Endothelial cell of umbilical vein (primary cell): ENCODE measurements around the gene COL19A1. TPM values are rescaled to one million over a fixed set of nuclear protein-coding genes. Genes with fewer than 3 reads are reported as not detected.

Source experiments
- BruUV-seq: library from RNA; stranded (reverse); fragments of 400-500 nt; replicated peaks from 2 replicates; lab custom pipeline; 2021; lab: Mats Ljungman, UMichigan
- CTCF ChIA-PET: fragments of 300-600, 350-600 bp; sonication (Branson Sonifier 250); formaldehyde crosslinking; loops from one replicate; lab custom pipeline; 2021; ENCODE audit warnings: antibody characterized with exemption, inconsistent platforms; lab: Charles Lee
- POLR2A ChIA-PET: fragments of 300-600, 350-600 bp; sonication (Branson Sonifier 250); formaldehyde crosslinking; loops from one replicate; lab custom pipeline; 2021; ENCODE audit warnings: antibody characterized with exemption, inconsistent platforms; lab: Charles Lee
- DNase-seq: peaks from one replicate; pipeline ENCODE4 v3.0.0-alpha.2; 2011; ENCODE audit warnings: low read depth, low spot score
- FAIRE-seq: peaks from 2 replicates; lab custom pipeline; 2011; peaks lifted over from hg19 to GRCh38; lab: Jason Lieb, UNC
- H2AFZ ChIP-seq: 2 replicates; pipeline ENCODE4 v1.6.0; 2012; ENCODE audit warnings: low read depth, low read length, control low read depth, inconsistent platforms
- H3K27ac ChIP-seq: 2 replicates; pipeline ENCODE4 v1.5.1; 2011; ENCODE audit warnings: low read depth, mild to moderate bottlenecking, control low read depth, low read length, moderate library complexity; ENCODE audit not compliant: insufficient read depth
- H3K27me3 ChIP-seq, 2 experiments: 2 replicates each; pipeline versions ENCODE4 v1.6.0 to v1.6.1; 2011; ENCODE audit warnings: low read length in 2 of 2, mixed read lengths in 1 of 2; ENCODE audit not compliant: control insufficient read depth in 2 of 2, insufficient read depth in 2 of 2
- H3K36me3 ChIP-seq, 2 experiments: 2 replicates in 1 of 2; 3 replicates in 1 of 2; pipeline ENCODE4 v1.5.1; 2011; ENCODE audit warnings: low read length in 2 of 2, mild to moderate bottlenecking in 1 of 2, moderate library complexity in 1 of 2; ENCODE audit not compliant: control insufficient read depth in 2 of 2, insufficient read depth in 2 of 2; ENCODE audit errors: extremely low read depth in 1 of 2
- H3K4me1 ChIP-seq: 3 replicates; pipeline ENCODE4 v1.5.1; 2011; ENCODE audit warnings: mild to moderate bottlenecking, low read length; ENCODE audit not compliant: control insufficient read depth, insufficient read depth; ENCODE audit errors: extremely low read depth
- H3K4me2 ChIP-seq: 2 replicates; pipeline ENCODE4 v1.6.1; 2011; ENCODE audit warnings: low read length, control low read depth, mixed read lengths; ENCODE audit not compliant: insufficient read depth
- H3K4me3 ChIP-seq, 3 experiments: fragments of 200-600 bp in 1 of 3; sonication (generic), shearing (Covaris generic) in 1 of 3; replicated peaks in 1 of 3; 2 replicates each; pipeline ENCODE4 v1.5.1; 2011 to 2016; ENCODE audit warnings: control low read depth in 3 of 3, low read length in 3 of 3, mild to moderate bottlenecking in 2 of 3, inconsistent platforms in 1 of 3, low read depth in 1 of 3, moderate library complexity in 1 of 3; ENCODE audit not compliant: insufficient read depth in 1 of 3
- H3K79me2 ChIP-seq: 2 replicates; pipeline ENCODE4 v1.6.0; 2012; ENCODE audit warnings: low read length, inconsistent platforms; ENCODE audit not compliant: control insufficient read depth, insufficient read depth
- H3K9ac ChIP-seq: replicated peaks from 2 replicates; pipeline ENCODE3; 2011; ENCODE audit warnings: low read length, control low read depth; ENCODE audit not compliant: insufficient read depth; ENCODE audit errors: extremely low read depth
- H3K9me1 ChIP-seq: replicated peaks from 3 replicates; pipeline ENCODE4 v1.6.0; 2011; ENCODE audit warnings: mild to moderate bottlenecking, low read length; ENCODE audit not compliant: control insufficient read depth, insufficient read depth; ENCODE audit errors: extremely low read depth
- H3K9me3 ChIP-seq: replicated peaks from 2 replicates; pipeline ENCODE4 v1.5.1; 2012; ENCODE audit warnings: low read length, inconsistent platforms; ENCODE audit not compliant: control insufficient read depth, insufficient read depth
- H4K20me1 ChIP-seq: replicated peaks from 2 replicates; pipeline ENCODE3; 2011; ENCODE audit warnings: mild to moderate bottlenecking, low read length; ENCODE audit not compliant: control insufficient read depth, insufficient read depth; ENCODE audit errors: extremely low read depth
- EZH2 ChIP-seq: IDR thresholded peaks from 2 replicates; pipeline ENCODE4 v1.6.1; 2012; ENCODE audit warnings: borderline replicate concordance, low read depth, mild to moderate bottlenecking, moderate library complexity, low read length, inconsistent platforms; ENCODE audit not compliant: severe bottlenecking
- FOS ChIP-seq: IDR thresholded peaks from 2 replicates; pipeline ENCODE4 v1.6.1; 2011; ENCODE audit warnings: mild to moderate bottlenecking, low read length, moderate library complexity, borderline replicate concordance; ENCODE audit not compliant: insufficient read depth
- GATA2 ChIP-seq: IDR thresholded peaks from 2 replicates; pipeline ENCODE4 v1.7.0; 2011; ENCODE audit warnings: low read depth, mild to moderate bottlenecking, moderate library complexity, mixed read lengths, low read length; ENCODE audit not compliant: insufficient read length, insufficient read depth
- JUN ChIP-seq: IDR thresholded peaks from 2 replicates; pipeline ENCODE4 v1.6.1; 2011; ENCODE audit warnings: borderline replicate concordance, low read depth; ENCODE audit not compliant: insufficient read length, insufficient read depth
- MAX ChIP-seq: IDR thresholded peaks from 2 replicates; pipeline ENCODE4 v1.6.1; 2011; ENCODE audit not compliant: insufficient read depth, insufficient read length
- MYC ChIP-seq: IDR thresholded peaks from one replicate; pipeline ENCODE4 v1.6.1; 2011; ENCODE audit warnings: mild to moderate bottlenecking, low read depth, low read length
- POLR2A ChIP-seq: IDR thresholded peaks from 2 replicates; pipeline ENCODE4 v1.6.1; 2012; ENCODE audit warnings: low read depth, mild to moderate bottlenecking, control low read depth, low read length
- POLR2AphosphoS5 ChIP-seq: IDR thresholded peaks from 2 replicates; pipeline ENCODE4 v1.6.1; 2012; ENCODE audit warnings: low read depth, mild to moderate bottlenecking, control low read depth, low read length, moderate library complexity; ENCODE audit not compliant: insufficient read depth
- dilution Hi-C: fragments of 300-500 bp; cut with MboI; formaldehyde crosslinking; loops from one replicate; pipeline ENCODE4 v1.15.0; 2019; ENCODE audit warnings: low sequenced_read_pairs; ENCODE audit not compliant: extremely low pct_ligation_motif_present
- intact Hi-C: fragments of 100-400 bp; cut with micrococcal nuclease; formaldehyde crosslinking; loops from one replicate; pipeline ENCODE4 v1.10.0; 2022
- polyA plus RNA-seq, 4 experiments: library from polyadenylated mRNA; depleted of rRNA in 3 of 4; stranded (reverse) in 3 of 4; unstranded in 1 of 4; fragments of >200 nt; gene quantifications; 2 replicates each; pipeline versions ENCODE4 v1.2.1 to v1.2.3, GENCODE V29; 2011 to 2012; ENCODE audit warnings: missing spikeins in 1 of 4
- total RNA-seq: library from RNA; stranded (reverse); gene quantifications from 2 replicates; pipeline ENCODE4 v1.2.3, GENCODE V29; 2021
- TF ChIP-seq, protein P1 (sequence below), 2 donors: IDR thresholded peaks; 1 replicate in 1 of 2; 2 replicates in 1 of 2; pipeline ENCODE4 v1.5.1; 2011; ENCODE audit warnings: low read length in 2 of 2, mild to moderate bottlenecking in 2 of 2, moderate library complexity in 2 of 2, control low read depth in 1 of 2, inconsistent platforms in 1 of 2, low read depth in 1 of 2; ENCODE audit not compliant: insufficient read depth in 1 of 2; ENCODE audit errors: extremely low read depth in 1 of 2

Gene COL19A1
- total and polyA plus RNA-seq, 2 donors (not counting 3 experiments of a cell fraction or from before 2014, with no cell fraction given): not detected

DNA sequence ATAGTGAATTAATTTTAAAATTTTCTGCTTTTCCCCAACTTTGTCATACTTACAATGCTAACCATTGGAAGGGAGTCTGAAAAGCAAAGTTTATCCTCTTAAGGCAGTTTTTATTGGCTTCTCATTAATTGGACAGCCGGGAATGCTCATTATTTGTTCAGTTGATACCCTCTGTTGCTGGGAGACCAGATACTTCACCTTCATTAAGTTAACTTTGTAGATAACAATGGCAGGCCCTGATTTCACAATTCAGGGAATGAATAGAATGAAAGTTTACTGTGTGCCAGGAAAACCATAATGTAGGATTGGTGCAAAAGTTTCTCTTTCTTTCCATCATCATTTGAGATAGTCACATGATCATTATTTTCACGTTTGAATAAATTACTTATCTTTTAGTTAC is 49.0 kb downstream of the COL19A1 start:
- DNase-seq: no peak
- Histone ChIP-seq H3K9me1 (no peaks in the 10 kb centered on the region), H3K9ac (no peak overlapping the region), H3K4me3 (no peak overlapping the region), H2AFZ (no peak overlapping the region), H4K20me1 (no peaks in the 10 kb centered on the region), H3K27ac (no peak overlapping the region), H3K9me3 (no peaks in the 10 kb centered on the region), H3K4me1 (no peaks in the 10 kb centered on the region), H3K36me3 (no peaks in the 10 kb centered on the region), H3K4me2 (no peak overlapping the region), H3K27me3 (no peaks in the 10 kb centered on the region), H3K79me2 (no peaks in the 10 kb centered on the region)
- no peak for FAIRE-seq
- CTCF ChIA-PET: no interaction called here
- intact Hi-C loops: no loop called here
- dilution Hi-C loops: no loop called here
- TF ChIP-seq POLR2AphosphoS5 (no peak), MYC (no peak), MAX (no peak), POLR2A (no peak), FOS (no peak), GATA2 (no peak), EZH2 (no peak), JUN (no peak)
- TF ChIP-seq, protein P1, sequence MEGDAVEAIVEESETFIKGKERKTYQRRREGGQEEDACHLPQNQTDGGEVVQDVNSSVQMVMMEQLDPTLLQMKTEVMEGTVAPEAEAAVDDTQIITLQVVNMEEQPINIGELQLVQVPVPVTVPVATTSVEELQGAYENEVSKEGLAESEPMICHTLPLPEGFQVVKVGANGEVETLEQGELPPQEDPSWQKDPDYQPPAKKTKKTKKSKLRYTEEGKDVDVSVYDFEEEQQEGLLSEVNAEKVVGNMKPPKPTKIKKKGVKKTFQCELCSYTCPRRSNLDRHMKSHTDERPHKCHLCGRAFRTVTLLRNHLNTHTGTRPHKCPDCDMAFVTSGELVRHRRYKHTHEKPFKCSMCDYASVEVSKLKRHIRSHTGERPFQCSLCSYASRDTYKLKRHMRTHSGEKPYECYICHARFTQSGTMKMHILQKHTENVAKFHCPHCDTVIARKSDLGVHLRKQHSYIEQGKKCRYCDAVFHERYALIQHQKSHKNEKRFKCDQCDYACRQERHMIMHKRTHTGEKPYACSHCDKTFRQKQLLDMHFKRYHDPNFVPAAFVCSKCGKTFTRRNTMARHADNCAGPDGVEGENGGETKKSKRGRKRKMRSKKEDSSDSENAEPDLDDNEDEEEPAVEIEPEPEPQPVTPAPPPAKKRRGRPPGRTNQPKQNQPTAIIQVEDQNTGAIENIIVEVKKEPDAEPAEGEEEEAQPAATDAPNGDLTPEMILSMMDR (IDR thresholded peaks at IDR 0.05; ENCODE audit: extremely low read depth in 1 of 2, insufficient read depth in 1 of 2, low read depth in 1 of 2, low read length in 2 of 2): no peak
- POLR2A ChIA-PET: no interaction called here
- BruUV-seq: no TSS peak
